DMS 273 treated with DMSO at 0.1 percent for 48 hours (cell line): ENCODE data around the gene FCAR.
"Not testable (repeated sequence)": the region's sequence is repeated elsewhere in the genome, so short reads cannot be mapped to it uniquely, and the experiment has no call there.

Experiments used
- DNase-seq: peaks from one replicate; lab custom pipeline; 2025; lab: John Stamatoyannopoulos, UW

Gene FCAR

DNA sequence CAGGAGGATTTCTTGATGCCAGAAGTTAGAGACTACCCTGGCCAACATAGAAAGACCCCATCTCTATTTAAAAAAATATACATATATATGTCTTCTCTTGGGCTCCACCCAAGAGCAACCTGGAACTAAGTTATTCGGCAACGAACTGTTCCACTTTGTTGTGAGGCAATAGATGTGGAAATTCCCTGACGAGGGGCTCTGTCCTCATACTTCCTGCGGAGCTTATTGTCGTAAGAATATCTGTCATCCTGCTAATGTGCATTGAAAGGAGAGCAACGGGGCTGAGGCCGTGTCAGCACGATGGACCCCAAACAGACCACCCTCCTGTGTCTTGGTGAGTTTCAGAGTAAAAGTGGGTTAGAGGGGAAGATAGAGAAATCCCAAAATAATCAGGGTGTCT lies at the start of gene FCAR:
FCAR (plus strand) TSS at position 246 of the 400 bp plus-strand sequence; CDS start at position 301, 55 bp downstream.
- no peak for DNase-seq

DNA sequence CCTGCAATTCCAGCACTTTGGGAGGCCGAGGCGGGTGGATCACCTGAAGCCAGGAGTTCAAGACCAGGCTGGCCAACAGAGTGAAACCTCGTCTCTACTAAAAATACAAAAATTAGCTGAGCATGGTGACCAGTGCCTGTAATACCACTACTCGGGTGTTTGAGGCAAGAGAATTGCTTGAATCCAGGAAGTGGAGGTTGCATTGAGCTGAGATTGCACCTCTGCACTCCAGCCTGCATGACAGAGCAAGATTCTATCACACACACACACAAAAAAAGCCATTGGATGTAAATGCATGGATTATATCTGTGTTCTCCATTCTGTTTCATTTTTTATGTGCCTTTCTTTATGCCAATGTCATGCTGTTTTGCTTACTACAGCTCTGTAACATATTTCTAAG lies 49.6 kb upstream of the FCAR start:
- DNase-seq: not testable (repeated sequence)

DNA sequence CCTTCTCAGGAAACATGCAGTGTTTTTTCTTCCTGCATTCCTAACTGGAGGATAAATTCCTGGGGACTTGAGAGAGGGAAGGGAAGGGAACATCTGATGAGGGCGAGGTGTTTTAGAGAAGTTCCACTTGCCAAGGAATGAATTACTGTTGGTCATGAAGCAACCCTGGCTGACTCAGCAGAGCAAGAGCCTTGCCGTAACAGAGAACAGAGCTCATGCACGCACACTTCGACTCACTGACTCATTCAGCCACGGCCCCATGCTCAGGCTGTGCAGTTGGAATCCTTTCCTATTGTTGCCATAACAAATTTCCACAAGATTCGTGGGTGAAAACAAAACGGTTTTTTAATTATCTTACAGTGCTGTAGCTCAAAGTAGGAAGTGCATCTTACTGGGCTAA lies 48.7 kb upstream of the FCAR start:
- DNase-seq: not testable (repeated sequence)

DNA sequence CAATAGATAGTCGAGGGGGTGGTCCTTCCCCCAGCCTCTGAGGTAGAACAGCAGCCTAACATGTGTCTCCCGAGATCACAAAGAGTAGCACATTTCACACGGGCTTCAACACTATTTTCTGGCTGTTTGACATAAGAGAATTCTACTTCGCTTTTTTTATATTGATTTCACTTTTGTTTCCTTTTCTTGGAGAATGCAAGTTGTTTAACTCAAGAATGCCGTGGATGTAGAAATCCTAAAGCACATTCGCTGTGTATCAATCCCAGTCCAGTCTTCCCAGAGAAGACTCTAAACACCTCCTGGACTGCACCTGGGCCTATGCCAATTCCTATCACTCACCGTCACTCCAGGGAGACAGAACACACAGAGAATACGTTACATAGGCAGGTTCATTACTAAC lies 46.0 kb upstream of the FCAR start:
- not testable (repeated sequence) for DNase-seq

DNA sequence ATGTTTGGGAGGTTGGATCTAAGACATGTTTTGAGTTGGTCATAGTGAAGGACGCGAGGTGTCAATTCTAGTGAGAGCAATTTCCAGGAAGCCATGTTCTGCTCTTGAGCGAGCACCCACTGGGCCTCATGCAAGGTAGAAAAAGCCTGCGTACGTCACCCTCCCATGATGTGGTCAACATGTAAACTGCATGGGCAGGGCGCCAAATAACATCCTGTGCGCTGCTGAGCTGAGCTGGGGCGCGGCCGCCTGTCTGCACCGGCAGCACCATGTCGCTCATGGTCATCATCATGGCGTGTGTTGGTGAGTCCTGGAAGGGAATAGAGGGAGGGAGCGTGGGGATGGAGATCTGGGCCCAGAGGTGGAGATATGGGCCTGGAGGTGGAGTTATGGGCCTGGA lies 41.5 kb upstream of the FCAR start, which contains the start of gene KIR2DS4:
KIR2DS4 (plus strand) TSS at position 181 of the 400 bp plus-strand sequence.
- DNase-seq: not testable (repeated sequence)

DNA sequence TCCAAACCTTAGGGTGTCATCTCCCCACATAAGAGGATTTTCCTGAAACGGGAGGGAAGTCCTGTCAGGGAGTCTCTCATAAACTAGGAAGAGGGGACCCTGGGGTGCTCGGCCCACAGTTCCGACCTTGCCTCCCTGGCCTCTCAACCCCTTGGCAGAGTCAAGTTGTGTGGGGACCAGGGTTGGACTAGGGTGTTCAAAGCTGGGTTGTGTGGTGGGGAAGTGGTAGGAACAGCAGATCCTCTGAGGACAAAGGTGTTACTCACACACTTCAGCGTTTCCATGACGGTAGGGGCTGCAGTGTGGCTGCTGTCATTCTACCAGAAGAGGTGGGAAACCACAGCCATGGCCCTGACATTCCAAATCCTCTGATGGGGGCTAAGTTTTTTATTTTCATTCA lies 38.9 kb upstream of the FCAR start:
- DNase-seq: not testable (repeated sequence)

DNA sequence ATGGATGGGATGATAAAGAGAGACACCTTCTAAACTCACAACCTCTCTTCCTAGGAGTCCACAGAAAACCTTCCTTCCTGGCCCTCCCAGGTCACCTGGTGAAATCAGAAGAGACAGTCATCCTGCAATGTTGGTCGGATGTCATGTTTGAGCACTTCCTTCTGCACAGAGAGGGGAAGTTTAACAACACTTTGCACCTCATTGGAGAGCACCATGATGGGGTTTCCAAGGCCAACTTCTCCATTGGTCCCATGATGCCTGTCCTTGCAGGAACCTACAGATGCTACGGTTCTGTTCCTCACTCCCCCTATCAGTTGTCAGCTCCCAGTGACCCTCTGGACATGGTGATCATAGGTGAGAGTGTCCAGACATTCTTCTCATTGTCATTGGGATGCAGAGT lies 36.5 kb upstream of the FCAR start:
- DNase-seq: not testable (repeated sequence)

DNA sequence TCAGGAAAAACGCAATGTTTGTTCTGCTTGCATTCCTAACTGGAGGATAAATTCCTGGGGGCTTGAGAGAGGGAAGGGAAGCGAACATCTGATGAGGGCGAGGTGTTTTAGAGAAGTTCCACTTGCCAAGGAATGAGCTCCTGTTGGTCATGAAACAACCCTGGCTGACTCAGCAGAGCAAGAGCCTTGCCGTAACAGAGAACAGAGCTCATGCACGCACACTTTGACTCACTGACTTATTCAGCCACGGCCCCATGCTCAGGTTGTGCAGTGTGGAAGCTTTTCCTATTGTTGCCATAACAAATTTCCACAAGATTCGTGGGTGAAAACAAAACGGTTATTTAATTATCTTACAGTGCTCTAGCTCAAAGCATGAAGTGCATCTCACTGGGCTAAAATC lies 30.9 kb upstream of the FCAR start:
- DNase-seq: not testable (repeated sequence)

DNA sequence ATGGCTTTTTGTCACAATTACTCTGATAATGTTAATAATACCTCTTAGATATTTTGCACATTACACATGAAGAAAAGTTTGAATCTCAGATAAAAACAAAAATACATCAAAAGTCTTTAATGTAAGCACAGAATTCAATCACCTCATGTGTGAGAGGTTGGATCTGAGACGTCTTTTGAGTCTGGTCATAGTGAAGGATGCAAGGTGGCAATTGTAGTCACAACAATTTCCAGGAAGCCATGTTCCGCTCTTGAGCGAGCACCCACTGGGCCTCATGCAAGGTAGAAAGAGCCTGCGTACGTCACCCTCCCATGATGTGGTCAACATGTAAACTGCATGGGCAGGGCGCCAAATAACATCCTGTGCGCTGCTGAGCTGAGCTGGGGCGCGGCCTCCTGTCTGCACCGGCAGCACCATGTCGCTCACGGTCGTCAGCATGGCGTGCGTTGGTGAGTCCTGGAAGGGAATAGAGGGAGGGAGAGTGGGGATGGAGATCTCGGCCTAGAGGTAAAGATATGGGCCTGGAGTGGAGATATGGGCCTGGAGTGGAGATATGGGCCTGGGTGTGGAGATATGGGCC lies 23.9 kb upstream of the FCAR start, which contains the start of gene KIR3DL2:
KIR3DL2 (plus strand) TSS at position 383 of the 580 bp plus-strand sequence; CDS start at position 416, 33 bp downstream.
- DNase-seq: not testable (repeated sequence)

DNA sequence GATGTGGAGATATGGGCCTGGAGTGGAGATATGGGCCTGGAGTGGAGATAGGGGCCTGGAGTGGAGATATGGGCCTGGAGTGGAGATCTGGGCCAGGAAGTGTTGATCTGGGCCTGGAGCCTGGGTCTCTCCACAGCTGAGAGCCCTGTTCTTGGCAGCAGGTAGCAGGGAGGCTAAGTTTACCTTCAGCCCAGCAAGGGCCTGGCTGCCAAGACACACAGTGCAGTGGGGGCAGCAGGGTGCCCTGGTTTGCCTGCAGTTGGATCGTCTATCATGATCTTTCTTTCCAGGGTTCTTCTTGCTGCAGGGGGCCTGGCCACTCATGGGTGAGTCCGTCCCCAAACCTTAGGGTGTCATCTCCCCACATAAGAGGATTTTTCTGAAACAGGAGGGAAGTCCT lies 23.1 kb upstream of the FCAR start:
- DNase-seq: no peak

DNA sequence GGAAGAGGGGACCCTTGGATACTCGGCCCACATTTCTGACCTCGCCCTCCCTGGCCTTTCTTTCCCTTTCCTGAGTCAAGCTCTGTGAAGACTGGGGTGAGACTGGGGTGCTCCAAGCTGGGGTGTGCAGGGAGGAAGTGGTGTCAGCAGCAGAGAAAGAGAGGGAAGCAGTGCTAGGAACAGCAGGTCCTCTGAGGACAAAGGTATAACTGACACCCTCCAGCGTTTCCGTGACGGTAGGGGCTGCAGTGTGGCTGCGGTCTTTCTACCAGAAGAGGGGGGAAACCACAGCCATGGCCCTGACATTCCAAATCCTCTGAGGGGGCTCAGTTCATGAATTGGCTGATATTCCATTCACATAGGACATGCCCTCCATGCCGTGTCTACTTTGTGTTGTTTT lies 22.7 kb upstream of the FCAR start:
- DNase-seq: no peak

DNA sequence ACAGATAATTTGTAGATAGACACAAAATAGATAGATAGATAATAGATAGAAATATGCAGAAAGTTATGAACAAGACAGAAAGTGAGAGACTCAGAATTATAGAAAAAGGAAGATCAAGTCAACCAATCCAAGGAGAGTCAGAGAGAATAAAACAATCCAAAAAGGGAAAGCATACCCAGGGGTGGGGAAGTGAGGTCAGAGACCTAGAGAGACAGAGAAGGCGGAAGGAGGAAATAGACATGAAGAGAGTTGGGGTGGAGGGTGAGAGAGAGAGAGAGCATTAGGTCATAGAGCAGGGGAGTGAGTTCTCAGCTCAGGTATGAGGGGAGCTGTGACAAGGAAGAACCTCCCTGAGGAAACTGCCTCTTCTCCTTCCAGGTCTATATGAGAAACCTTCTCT lies 18.8 kb upstream of the FCAR start:
- DNase-seq: not testable (repeated sequence)

DNA sequence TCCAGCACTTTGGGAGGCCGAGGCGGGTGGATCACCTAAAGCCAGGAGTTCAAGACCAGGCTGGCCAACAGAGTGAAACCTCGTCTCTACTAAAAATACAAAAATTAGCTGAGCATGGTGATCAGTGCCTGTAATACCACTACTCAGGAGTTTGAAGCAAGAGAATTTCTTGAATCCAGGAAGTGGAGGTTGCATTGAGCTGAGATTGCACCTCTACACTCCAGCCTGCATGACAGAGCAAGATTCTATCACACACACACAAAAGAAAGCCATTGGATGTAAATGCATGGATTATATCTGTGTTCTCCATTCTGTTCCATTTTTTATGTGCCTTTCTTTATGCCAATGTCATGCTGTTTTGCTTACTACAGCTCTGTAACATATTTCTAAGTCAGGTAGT lies 15.6 kb upstream of the FCAR start:
- not testable (repeated sequence) for DNase-seq

DNA sequence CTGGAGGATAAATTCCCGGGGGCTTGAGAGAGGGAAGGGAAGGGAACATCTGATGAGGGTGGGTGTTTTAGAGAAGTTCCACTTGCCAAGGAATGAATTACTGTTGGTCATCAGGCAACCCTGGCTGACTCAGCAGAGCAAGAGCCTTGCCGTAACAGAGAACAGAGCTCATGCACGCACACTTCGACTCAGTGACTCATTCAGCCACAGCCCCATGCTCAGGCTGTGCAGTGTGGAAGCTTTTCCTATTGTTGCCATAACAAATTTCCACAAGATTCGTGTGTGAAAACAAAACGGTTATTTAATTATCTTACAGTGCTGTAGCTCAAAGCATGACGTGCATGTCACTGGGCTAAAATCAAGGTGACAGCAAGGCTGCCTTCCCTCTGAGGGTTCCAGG lies 14.6 kb upstream of the FCAR start:
- not testable (repeated sequence) for DNase-seq

DNA sequence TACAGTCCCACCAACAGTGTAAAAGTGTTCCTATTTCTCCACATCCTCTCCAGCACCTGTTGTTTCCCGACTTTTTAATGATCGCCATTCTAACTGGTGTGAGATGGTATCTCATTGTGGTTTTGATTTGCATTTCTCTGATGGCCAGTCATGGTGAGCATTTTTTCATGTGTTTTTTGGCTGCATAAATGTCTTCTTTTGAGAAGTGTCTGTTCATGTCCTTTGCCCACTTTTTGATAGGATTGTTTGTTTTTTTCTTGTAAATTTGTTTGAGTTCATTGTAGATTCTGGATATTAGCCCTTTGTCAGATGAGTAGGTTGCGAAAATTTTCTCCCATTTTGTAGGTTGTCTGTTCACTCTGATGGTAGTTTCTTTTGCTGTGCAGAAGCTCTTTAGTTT lies 10.6 kb upstream of the FCAR start:
- not testable (repeated sequence) for DNase-seq

DNA sequence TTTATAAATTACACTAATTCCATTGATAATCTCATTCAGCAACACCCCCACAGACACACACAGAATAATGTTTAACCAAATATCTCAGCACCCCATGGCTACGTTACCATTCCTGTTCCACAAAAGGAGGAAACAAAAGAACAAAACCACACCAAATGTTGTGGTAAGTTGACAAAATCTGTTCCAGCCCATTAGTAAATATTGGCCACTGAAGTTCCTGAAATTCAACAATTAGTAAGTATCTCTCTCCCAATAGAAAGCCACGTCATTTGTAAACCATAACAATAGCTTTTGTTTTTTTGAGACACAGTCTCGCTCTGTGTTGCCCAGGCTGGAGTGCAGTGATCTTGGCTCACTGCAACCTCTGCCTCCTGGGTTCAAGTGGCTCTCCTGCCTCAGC lies 2.3 kb upstream of the FCAR start:
- no peak for DNase-seq

DNA sequence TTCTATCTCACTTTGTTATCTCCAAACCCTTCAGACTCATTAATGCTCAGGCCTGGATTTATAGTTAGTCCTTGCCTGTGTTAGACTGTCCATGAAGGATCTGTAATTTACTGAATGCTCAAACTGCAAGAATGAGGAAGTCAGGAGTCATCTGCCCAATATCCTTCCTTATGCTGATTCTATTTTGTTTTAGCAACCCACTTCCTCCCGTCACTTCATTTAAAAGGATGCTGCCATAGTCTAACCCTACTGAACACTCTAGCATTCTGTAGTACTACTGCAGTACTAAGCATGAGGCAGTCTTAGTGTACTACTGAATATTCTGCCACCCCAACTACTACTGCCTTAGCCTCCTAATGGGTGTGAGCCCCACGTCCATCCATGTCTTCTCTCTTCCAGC lies 1.5 kb downstream of the FCAR start:
- DNase-seq: no peak

DNA sequence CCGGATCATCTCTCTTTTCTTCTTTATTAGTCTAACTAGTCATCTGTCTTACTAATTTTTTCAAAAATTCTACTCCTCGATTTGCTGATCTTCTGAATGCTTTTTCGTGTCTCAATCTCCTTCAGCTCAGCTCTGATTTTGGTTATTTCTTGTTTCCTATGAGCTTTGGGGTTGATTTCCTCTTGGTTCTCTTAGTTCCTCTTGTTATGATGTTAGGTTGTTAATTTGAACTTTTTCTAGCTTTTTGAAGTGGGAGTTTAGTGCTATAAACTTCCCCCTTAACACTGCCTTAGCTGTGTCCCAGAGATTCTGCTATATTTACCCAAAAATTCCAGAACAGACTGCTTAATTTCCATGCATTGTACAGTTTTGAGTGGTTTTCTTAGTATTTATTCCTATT lies 3.4 kb downstream of the FCAR start:
- DNase-seq: no peak

DNA sequence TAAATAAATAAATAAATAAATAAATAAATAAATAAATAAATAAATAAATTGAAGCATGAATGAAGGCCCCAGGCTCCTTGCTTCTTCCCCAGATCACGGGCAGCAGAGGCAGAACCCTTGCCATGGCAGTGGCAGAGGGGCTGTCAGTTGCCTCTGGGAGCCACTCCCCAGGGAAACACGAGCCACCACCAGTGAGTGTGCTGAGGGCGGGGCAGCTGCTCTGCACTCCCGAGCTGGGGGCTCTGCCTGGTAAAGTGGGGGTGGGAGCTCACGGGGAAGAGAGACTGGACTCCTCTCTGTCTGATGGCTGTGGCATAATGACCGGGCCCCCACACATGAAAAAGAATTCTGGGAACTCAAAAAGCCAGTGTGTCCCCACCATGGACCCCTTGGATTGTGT lies 7.8 kb downstream of the FCAR start:
- DNase-seq: no peak

DNA sequence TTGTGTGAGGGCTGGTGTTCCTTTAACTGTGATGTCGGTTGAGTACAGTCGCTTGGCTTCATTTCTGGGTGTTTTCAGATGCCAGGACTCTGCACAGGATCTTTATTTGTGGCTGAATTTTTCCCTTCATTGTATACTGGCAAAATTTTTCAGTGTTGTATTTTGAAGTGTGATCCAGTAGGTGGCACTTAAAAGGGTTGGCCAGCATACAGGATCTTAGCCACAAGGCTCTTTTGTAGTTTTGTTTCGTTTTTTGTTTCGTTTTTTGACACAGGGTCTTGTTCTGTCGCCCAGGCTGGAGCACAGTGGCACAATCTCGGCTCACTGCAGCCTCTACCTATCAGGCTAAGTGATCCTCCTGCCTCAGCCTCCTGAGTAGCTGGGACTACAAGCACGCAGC lies 8.7 kb downstream of the FCAR start:
- no peak for DNase-seq

DNA sequence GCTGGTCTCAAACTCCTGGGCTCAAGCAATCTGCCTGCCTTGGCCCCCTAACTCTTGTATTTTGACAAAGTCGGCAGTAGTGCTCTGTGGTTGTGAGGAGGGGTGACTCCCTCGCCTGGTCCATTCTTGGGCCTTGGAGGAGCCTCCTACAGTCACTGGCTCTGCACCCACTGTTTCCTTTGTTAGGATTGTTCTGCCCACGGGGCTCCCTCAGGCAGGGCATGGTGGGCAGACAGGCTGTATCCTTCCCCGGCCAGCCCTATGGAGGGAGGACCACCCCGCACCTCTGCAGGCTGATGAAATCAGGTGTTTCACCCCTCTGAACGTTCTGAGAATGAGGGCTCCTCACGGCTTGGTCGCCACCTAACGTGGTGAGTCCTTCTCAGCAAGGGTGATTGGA lies 9.2 kb downstream of the FCAR start:
- no peak for DNase-seq

DNA sequence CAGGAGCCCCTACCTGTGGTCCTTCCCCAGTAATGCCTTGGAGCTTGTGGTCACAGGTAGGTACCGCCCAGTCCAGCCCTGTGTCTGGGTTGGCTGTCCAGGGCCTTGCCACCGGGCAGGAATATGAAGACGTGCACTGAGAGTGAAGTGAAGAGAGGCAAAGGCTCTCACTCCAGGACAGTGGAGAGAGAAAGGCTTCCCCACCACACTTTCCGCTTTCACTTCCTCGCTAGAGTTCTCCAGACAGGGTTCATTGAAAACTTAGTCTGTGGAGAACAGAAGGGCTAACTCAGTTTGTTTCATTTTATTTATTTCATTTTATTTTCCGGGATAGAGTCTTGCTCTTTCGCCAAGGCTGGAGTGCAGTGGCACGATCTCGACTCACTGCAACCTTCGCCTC lies 14.2 kb downstream of the FCAR start:
- no peak for DNase-seq

DNA sequence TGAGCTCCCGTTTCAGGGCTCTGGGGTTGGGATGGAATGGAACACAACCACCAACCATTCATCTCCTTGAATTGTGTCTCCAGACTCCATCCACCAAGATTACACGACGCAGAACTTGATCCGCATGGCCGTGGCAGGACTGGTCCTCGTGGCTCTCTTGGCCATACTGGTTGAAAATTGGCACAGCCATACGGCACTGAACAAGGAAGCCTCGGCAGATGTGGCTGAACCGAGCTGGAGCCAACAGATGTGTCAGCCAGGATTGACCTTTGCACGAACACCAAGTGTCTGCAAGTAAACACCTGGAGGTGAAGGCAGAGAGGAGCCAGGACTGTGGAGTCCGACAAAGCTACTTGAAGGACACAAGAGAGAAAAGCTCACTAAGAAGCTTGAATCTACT lies 15.5 kb downstream of the FCAR start:
- no peak for DNase-seq

DNA sequence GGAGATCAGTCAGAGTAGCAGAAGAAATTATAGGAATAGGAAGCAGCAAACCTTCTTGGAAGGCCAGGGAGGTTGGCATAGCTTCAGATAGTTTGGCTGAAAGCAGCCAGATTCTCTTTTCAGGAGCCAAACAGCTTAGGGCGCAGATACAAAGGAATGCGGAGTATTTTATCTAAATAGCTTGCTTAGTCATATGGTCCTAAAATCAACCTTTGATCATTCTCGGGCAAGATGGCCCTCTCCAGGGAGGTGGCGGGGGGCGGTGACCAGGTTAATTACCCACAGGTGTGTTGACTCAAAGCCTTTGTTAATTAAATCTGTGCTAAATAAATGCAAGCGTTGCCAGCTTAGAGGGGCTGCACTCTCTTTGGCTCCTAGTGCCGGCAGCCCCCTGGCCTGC lies 19.4 kb downstream of the FCAR start:
- no peak for DNase-seq
